COLO668 (cell line): ENCODE results near the gene SIX1.
A peak's percentile ranks its signal among the peaks of the same experiment; 100 is the strongest.

ENCODE experiments used
- DNase-seq: peaks from one replicate; lab custom pipeline; 2025; ENCODE audit not compliant: unreplicated experiment; lab: John Stamatoyannopoulos, UW

Gene SIX1

GRCh38 chr14:60655898-60656685 lies 6.8 kb upstream of the SIX1 start:
- no peak for DNase-seq

GRCh38 chr14:60655119-60655897 lies 6.0 kb upstream of the SIX1 start:
- no peak for DNase-seq

- no peak for DNase-seq
These were observed 5.1 kb upstream of the SIX1 start for GRCh38 chr14:60654334-60654821.

- no peak for DNase-seq
These were observed 4.5 kb upstream of the SIX1 start for GRCh38 chr14:60653701-60654161.

GRCh38 chr14:60652674-60653651 lies 3.7 kb upstream of the SIX1 start:
- DNase-seq = peak; percentile 80

GRCh38 chr14:60651796-60652673 lies 2.8 kb upstream of the SIX1 start:
- peak; percentile 72 for DNase-seq

GRCh38 chr14:60651086-60651795 lies 2.0 kb upstream of the SIX1 start:
- DNase-seq = no peak

- peak; percentile 65 for DNase-seq
These were observed 1.2 kb upstream of the SIX1 start for GRCh38 chr14:60650373-60650961.

- peak; percentile 77 for DNase-seq
These were observed 647 bp upstream of the SIX1 start for GRCh38 chr14:60649875-60650372.

- DNase-seq = peak; percentile 71
These were observed 886 bp downstream of the SIX1 start for GRCh38 chr14:60648249-60648933.

- DNase-seq = peak; percentile 59
These were observed 1.4 kb downstream of the SIX1 start for GRCh38 chr14:60647837-60648248.

GRCh38 chr14:60647081-60647836 lies 2.0 kb downstream of the SIX1 start:
- DNase-seq = peak; percentile 82

- DNase-seq = no peak
These were observed 3.0 kb downstream of the SIX1 start for GRCh38 chr14:60646226-60646818.

GRCh38 chr14:60645126-60645741 lies 4.0 kb downstream of the SIX1 start:
- no peak for DNase-seq

GRCh38 chr14:60644666-60645065 lies 4.6 kb downstream of the SIX1 start:
- no peak for DNase-seq
